Skeletal muscle cell (primary cell): Measurements from ENCODE around the gene CAST.
A peak's percentile ranks its signal among the peaks of the same experiment; 100 is the strongest.

Source experiments
- DNase-seq: peaks from one replicate; pipeline ENCODE4 v3.0.0-alpha.2; 2010; ENCODE audit warnings: low read depth
- H3K4me3 ChIP-seq: 2 replicates; pipeline ENCODE4 v1.5.1; 2011; ENCODE audit warnings: low read depth, mild to moderate bottlenecking, control low read depth, low read length, moderate library complexity

The CAST gene

GRCh38 chr5:96703384-96703920 lies 41.3 kb downstream of the CAST start:
- no peak for DNase-seq
- peak overlapping the region; percentile 64 for H3K4me3 ChIP-seq

- no peak for DNase-seq
- H3K4me3 ChIP-seq, result peak overlapping the region; percentile 64
Observed at GRCh38 chr5:96703995-96704394, 41.8 kb downstream of the CAST start.

GRCh38 chr5:96706433-96707111 lies 44.4 kb downstream of the CAST start:
- H3K4me3 ChIP-seq, result no peak overlapping the region
- no peak for DNase-seq

GRCh38 chr5:96708600-96708999 lies 46.4 kb downstream of the CAST start:
- H3K4me3 ChIP-seq, result no peak overlapping the region
- DNase-seq, result no peak

GRCh38 chr5:96709152-96709821 lies 47.1 kb downstream of the CAST start:
- no peak overlapping the region for H3K4me3 ChIP-seq
- peak; percentile 39 for DNase-seq

DNA sequence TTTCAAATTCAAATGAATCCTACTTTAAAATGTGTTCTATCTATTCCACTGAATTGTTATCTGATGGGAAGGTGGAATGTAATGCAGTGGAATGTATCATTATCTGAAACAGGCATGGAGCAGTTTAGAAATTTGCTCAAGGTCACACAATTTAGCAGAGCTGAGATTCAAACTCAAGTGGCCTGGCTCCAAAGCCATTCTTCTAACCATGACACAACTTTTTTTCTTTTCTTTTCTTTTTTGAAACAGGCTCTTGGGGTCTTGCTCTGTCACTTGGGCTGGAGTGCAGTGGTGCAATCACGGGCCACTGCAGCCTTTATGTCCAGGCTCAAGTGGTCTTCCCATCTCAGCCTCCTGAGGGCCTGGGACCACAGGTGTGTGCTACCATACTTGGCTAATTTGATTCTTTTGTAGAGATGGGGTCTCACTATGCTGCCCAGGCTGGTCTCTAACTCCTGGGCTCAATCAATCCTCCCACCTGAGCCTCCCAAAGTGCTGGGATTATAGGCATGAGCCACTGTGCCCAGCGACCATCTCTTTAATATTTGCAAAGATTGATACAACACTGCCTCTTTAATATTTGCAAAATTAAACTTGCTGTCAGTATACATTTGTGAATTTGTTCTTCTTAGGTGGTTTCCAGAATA lies 50.0 kb downstream of the CAST start:
- H3K4me3 ChIP-seq, result no peak overlapping the region
- DNase-seq, result no peak

- no peak overlapping the region for H3K4me3 ChIP-seq
- DNase-seq, result no peak
Observed at GRCh38 chr5:96714450-96714849, 52.3 kb downstream of the CAST start.

DNA sequence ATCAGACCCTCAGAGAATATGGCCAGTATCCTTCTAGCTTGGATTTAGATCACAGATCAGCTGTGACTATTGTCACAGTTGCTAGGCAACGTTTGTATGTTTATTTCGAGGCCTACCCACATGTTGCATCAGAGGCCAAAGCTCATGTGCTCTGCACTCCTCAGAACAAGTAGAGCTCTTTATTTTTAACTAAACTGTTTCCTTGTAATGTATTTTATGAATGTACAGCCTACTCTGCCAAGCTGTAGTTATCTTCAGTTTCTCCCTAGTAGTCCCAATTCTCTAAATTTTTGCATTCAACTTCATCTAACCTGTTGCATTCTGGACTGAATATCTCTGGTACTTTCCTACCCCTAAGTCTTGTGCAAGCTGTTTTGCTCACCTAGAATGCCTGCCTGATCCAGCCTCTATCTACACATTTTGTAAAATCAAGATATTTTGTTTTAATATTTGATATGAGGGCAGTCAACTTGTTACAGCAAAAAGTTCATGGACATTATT lies 52.8 kb downstream of the CAST start:
- DNase-seq, result peak; percentile 85
- no peak overlapping the region for H3K4me3 ChIP-seq

DNA sequence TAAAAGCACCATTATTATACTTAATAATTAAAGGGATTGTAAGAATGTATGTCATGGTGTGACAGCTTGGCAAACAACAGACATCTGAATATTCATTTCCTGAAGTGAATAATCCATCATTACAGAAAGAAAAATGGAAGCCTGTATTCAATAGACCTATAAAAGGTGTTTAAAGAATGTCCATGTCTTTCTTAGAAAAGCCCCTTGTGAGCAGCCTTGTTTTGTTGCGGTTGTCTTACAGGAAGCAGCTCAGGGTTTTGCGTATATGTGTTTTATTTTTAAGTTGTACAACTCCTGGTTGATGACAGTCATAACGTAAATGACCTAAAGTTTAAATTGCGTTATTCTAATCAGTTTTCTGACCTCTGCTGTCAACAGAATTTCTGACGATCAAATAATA lies 53.8 kb downstream of the CAST start:
- DNase-seq, result no peak
- H3K4me3 ChIP-seq, result no peak overlapping the region

- DNase-seq, result no peak
- H3K4me3 ChIP-seq, result no peak overlapping the region
Observed at GRCh38 chr5:96716716-96717115, 54.5 kb downstream of the CAST start.

DNA sequence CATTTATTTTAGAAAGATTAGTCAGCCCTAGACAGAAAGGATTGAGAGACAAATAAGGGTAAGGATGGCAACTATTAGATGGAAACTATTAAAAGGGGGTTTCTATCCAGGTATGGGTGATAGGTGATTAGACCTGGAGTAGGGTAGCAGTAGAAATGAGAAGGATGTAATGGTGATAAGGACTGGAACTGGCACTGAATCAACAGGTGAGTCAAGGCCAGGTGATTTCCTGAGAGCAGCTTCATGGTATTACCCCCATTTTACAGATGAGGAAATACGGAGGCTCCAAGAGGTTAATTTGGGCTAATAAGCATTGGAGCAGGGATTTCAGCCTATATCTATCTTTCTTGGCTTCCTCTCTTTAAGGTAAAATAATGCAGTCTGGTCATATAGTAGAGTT lies 55.7 kb downstream of the CAST start:
- DNase-seq, result no peak
- H3K4me3 ChIP-seq, result no peak overlapping the region

GRCh38 chr5:96718635-96719077 lies 56.5 kb downstream of the CAST start:
- no peak for DNase-seq
- no peak overlapping the region for H3K4me3 ChIP-seq

GRCh38 chr5:96720408-96720807 lies 58.2 kb downstream of the CAST start:
- no peak for DNase-seq
- no peak overlapping the region for H3K4me3 ChIP-seq

DNA sequence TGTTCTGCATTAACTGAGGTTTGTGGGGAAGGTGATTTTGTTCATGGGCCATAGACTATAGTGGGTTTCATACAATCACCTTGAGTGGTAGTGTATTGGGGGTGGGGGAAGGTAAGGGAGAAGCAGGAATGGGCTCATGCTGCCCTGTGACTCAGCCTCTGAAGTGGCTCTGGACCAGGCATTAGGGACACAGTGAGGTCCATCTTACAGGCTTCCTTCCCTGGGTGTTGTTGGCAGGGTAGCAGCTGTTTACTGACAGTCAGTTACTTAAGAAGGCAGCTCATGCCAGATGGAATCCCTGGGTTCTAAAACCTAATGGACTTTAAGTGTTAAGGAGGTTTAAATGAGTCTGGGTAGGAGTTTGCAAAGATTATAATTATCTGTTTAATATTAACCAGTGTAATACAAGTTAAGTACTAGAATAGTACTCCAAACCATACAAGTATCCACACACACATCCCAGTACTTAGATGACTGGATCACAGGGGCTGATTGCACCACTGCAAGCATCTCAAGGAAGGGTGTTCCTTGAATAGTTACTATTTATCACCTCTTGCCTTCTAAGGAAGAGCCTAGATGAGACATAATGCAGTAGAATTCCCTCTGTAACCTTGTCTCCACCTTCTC lies 59.3 kb downstream of the CAST start:
- no peak for DNase-seq
- H3K4me3 ChIP-seq, result no peak overlapping the region

GRCh38 chr5:96725257-96725656 lies 63.1 kb downstream of the CAST start:
- DNase-seq, result no peak
- H3K4me3 ChIP-seq, result no peak overlapping the region

DNA sequence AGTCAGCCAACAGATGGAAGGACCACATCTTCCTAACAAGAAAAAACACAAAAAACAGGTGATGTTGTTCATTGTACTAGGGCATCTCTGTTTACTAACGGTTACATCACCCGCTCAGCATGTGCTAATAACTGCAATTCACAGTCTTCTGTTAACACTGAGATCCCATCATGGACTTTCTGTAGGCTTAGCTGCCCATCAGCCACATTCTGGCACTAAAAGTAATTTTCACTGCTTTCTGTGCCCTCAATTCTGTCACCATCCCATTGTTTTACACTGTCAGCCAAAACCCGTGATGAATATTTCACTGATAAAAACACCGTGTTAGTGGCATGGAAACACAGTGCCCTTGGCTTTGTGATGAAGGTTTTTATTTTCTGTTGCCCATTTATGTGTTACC lies 64.6 kb downstream of the CAST start:
- DNase-seq, result no peak
- H3K4me3 ChIP-seq, result no peak overlapping the region

DNA sequence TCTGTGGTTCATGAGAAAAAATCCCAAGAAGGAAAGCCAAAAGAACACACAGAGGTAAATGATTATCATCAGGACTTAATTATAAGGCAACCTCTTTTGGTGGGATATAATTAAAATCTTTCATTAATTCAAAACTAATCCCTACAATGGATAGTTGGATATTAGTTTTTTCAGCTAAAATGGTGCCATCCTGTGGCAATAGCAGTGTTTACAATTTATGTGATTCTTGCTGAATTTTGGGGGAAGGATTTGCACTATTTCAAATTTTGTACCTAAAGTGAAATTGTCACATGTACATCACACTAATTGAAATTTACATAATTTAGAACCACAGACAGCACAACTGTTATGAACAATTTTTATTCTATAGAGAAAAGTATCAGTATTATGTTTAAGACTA lies 67.0 kb downstream of the CAST start:
- no peak for DNase-seq
- no peak overlapping the region for H3K4me3 ChIP-seq

GRCh38 chr5:96730586-96730985 lies 68.4 kb downstream of the CAST start:
- no peak for DNase-seq
- H3K4me3 ChIP-seq, result no peak overlapping the region

- no peak for DNase-seq
- no peak overlapping the region for H3K4me3 ChIP-seq
Observed at GRCh38 chr5:96733771-96734500, 71.8 kb downstream of the CAST start.
